GM12872 (cell line): ENCODE data around the gene FBRS.
A peak's percentile ranks its signal among the peaks of the same experiment; 100 is the strongest.

Source experiments
- CTCF ChIP-seq: IDR thresholded peaks from 3 replicates; pipeline ENCODE4 v1.5.1; 2011; ENCODE audit warnings: low read depth, mild to moderate bottlenecking, low read length, moderate library complexity; ENCODE audit not compliant: insufficient read depth

Gene FBRS

GRCh38 chr16:30650369-30651123 is 7.7 kb upstream of the FBRS start, which contains the start of gene PRR14:
Gene PRR14, plus strand, starts transcription at chr16:30650960. Its CDS starts 686 bp downstream, at chr16:30651646.
- TF ChIP-seq CTCF = no peak

GRCh38 chr16:30651124-30652004 is 6.9 kb upstream of the FBRS start:
- peak; percentile 71 for TF ChIP-seq CTCF

DNA sequence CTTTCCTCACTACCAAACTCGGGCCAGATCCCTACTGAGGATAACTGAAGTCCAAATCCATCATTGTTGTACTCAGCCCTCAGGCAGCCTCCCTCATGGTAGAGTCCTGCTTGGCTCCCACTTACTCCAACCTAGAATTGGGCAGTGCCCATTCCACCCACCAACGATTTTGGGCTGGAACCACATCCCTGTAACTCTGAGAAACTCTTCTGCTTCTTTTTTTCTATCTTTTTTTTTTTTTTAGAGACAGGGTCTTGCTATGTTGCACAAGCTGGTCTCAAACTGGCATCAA is 6.3 kb upstream of the FBRS start:
- no peak for TF ChIP-seq CTCF

DNA sequence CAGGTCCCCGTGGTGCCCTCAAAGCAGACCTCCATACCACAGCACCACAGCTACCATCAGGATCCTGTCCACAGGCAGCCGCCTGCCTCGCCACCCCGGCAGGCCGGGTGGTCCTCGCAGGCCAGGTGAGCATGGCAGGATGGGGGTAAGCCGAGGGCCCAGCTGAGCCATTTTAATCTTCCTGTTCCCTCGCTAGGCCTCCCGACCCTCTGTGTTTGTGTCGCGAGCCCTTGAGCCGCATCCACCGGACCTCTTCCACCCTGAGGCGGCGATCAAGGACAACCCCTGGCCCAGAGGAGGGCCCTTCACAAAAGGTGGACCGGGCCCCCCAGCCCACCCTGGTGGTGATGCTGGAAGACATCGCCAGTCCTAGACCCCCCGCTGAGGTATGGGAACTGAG is 5.5 kb upstream of the FBRS start:
- no peak for TF ChIP-seq CTCF

- TF ChIP-seq CTCF = no peak
Measured at GRCh38 chr16:30654856-30655255, 3.4 kb upstream of the FBRS start.

DNA sequence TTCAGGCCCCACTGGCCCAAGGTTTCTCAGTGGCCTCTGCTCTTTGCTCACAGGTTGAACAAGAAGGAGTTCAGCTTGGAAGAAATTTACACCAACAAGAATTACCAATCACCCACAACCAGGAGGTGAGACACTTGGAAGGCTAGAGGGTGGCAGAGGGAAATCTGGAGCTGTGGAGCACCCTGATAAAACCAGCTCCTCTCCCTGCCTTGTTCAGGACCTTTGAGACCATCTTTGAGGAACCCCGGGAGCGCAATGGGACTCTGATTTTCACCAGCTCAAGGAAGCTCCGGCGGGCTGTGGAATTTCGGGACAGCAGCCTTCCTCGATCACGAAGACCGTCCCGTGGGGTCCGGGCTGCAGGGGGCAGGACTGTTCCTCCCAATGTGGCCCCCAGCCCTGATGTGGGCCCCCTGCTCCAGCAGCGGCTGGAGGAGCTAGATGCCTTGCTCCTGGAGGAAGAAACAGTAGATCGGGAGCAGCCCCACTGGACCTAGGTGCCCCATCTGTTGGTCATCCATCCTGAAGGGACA is 2.4 kb upstream of the FBRS start:
- TF ChIP-seq CTCF = no peak

DNA sequence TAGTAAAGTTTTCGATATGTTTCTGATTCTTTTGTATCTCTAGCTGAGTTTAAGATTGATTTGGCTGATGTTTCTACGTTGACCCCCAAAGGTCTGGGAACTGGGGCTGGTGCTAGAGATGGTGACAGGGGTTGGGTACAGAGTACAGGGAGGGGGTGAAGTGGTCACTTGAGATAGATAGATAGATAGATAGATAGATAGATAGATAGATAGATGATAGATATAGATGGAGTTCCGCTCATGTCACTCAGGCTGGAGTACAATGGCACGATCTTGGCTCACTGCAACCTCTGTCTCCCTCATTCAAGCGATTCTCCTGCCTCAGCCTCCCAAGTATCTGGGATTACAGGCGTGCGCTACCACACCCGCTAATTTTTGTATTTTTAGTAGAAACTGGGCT is 1.8 kb upstream of the FBRS start:
- no peak for TF ChIP-seq CTCF
